Hepatocyte (in vitro differentiated cells): Measurements from ENCODE around the gene CBLB. TPM values are rescaled to one million over a fixed set of nuclear protein-coding genes. Genes with fewer than 3 reads are reported as not detected.

ENCODE experiments used
- DNase-seq: peaks from one replicate; pipeline ENCODE4 v3.0.0-alpha.2; 2016; ENCODE audit warnings: low spot score
- H2AFZ ChIP-seq: fragments of 200-600 bp; sonication (generic); 2 replicates; pipeline ENCODE4 v1.6.0; 2016; ENCODE audit warnings: antibody characterized with exemption, mild to moderate bottlenecking
- H3K27ac ChIP-seq: fragments of 200-600 bp; sonication (generic); 2 replicates; pipeline ENCODE4 v1.5.1; 2016; ENCODE audit warnings: mild to moderate bottlenecking
- H3K27me3 ChIP-seq: fragments of 200-600 bp; sonication (generic); 2 replicates; pipeline ENCODE4 v1.6.1; 2016
- H3K36me3 ChIP-seq: fragments of 200-600 bp; sonication (generic); replicated peaks from 2 replicates; pipeline ENCODE4 v1.5.1; 2016; ENCODE audit warnings: low read depth; ENCODE audit not compliant: insufficient read depth
- H3K4me1 ChIP-seq: fragments of 200-600 bp; sonication (generic); 2 replicates; pipeline ENCODE4 v1.5.1; 2016; ENCODE audit warnings: mild to moderate bottlenecking, moderate library complexity; ENCODE audit not compliant: insufficient read depth
- H3K4me2 ChIP-seq: fragments of 200-600 bp; sonication (generic); 2 replicates; pipeline ENCODE4 v1.6.0; 2016
- H3K4me3 ChIP-seq: fragments of 200-600 bp; sonication (generic); 2 replicates; pipeline ENCODE4 v1.5.1; 2016; ENCODE audit warnings: mild to moderate bottlenecking
- H3K79me2 ChIP-seq: fragments of 200-600 bp; sonication (generic); 2 replicates; pipeline ENCODE4 v1.6.0; 2017; ENCODE audit warnings: mild to moderate bottlenecking
- H3K9me2 ChIP-seq: fragments of 200-600 bp; sonication (generic); replicated peaks from 2 replicates; pipeline ENCODE4 v1.6.0; 2017; ENCODE audit warnings: mild to moderate bottlenecking; ENCODE audit not compliant: insufficient read depth
- H3K9me3 ChIP-seq: fragments of 200-600 bp; sonication (generic); 2 replicates; pipeline ENCODE4 v1.5.1; 2016; ENCODE audit warnings: low read depth, mild to moderate bottlenecking
- H4K20me1 ChIP-seq: fragments of 200-600 bp; sonication (generic); 2 replicates; pipeline ENCODE4 v1.6.0; 2016; ENCODE audit warnings: mild to moderate bottlenecking; ENCODE audit not compliant: insufficient read depth, poor library complexity, severe bottlenecking
- EZH2 ChIP-seq: fragments of 200-600 bp; sonication (generic); IDR thresholded peaks from 2 replicates; pipeline ENCODE4 v1.6.1; 2016; ENCODE audit warnings: antibody characterized with exemption, mild to moderate bottlenecking, borderline replicate concordance
- EZH2phosphoT487 ChIP-seq: fragments of 200-600 bp; sonication (generic); IDR thresholded peaks from one replicate; pipeline ENCODE4 v1.6.1; 2018; ENCODE audit warnings: antibody characterized with exemption, mild to moderate bottlenecking, low read depth, moderate library complexity; ENCODE audit not compliant: unreplicated experiment, severe bottlenecking
- WGBS: methylation state at CpG from one replicate; pipeline ENCODE4 v1.1.6; 2016; ENCODE audit warnings: low lambda C conversion rate; ENCODE audit errors: missing lambda C conversion rate; 5-methylcytosine and 5-hydroxymethylcytosine counted together
- polyA plus RNA-seq: library from polyadenylated mRNA; unstranded; fragments of >200 nt; fragmentation: Nextera tagmentation; extraction: Ambion mirVana; gene quantifications from 2 replicates; pipeline ENCODE4 v1.2.1, GENCODE V29; 2016
- total RNA-seq: library from RNA; depleted of rRNA; stranded (reverse); fragments of >200 nt; gene quantifications from 2 replicates; pipeline ENCODE4 v1.2.3, GENCODE V29; 2014
- TF ChIP-seq, protein P1 (sequence below): fragments of 200-600 bp; sonication (generic); IDR thresholded peaks from 2 replicates; pipeline ENCODE4 v1.5.1; 2016; ENCODE audit warnings: antibody characterized with exemption, mild to moderate bottlenecking; ENCODE audit not compliant: poor library complexity

The CBLB gene
- total and polyA plus RNA-seq, 2 experiments from 2014 or later: 22.6 to 56.0 TPM

DNA sequence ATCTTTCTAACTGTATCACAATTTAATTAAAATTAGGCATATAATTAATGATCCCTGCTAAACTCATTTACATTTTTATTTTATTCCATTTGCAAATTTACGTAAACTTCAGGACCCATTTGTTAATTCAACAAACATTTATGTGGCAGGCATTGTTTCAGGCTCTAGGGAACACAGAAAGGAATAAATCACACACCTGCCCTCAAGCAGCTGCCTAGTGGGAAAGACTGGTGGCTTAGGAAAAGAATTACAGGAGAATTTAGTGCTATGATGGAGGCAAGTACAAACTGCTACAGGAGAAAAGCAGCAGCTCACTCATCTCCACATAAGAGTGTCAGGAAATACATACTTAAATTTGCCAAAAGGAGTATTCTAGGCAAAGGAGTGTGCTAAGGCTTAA is 11.2 kb downstream of the CBLB start:
- no peaks in the 10 kb centered on the region for H3K9me3 ChIP-seq
- no peaks in the 10 kb centered on the region for H3K4me1 ChIP-seq
- WGBS: 97% methylated on average over 1 of the region's 1 CpG
- no peaks in the 10 kb centered on the region for H3K36me3 ChIP-seq
- no peak for TF ChIP-seq EZH2
- TF ChIP-seq EZH2phosphoT487: no peak
- TF ChIP-seq, protein P1, sequence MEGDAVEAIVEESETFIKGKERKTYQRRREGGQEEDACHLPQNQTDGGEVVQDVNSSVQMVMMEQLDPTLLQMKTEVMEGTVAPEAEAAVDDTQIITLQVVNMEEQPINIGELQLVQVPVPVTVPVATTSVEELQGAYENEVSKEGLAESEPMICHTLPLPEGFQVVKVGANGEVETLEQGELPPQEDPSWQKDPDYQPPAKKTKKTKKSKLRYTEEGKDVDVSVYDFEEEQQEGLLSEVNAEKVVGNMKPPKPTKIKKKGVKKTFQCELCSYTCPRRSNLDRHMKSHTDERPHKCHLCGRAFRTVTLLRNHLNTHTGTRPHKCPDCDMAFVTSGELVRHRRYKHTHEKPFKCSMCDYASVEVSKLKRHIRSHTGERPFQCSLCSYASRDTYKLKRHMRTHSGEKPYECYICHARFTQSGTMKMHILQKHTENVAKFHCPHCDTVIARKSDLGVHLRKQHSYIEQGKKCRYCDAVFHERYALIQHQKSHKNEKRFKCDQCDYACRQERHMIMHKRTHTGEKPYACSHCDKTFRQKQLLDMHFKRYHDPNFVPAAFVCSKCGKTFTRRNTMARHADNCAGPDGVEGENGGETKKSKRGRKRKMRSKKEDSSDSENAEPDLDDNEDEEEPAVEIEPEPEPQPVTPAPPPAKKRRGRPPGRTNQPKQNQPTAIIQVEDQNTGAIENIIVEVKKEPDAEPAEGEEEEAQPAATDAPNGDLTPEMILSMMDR: no peak
- H3K4me2 ChIP-seq: no peak overlapping the region
- no peak for DNase-seq
- no peak overlapping the region for H3K4me3 ChIP-seq
- H3K9me2 ChIP-seq: no peaks in the 10 kb centered on the region
- peaks cover 9% of the 10 kb centered on the region for H4K20me1 ChIP-seq
- no peak overlapping the region for H2AFZ ChIP-seq
- H3K79me2 ChIP-seq: peaks cover 92% of the 10 kb centered on the region
- H3K27me3 ChIP-seq: no peaks in the 10 kb centered on the region
- H3K27ac ChIP-seq: no peak overlapping the region

DNA sequence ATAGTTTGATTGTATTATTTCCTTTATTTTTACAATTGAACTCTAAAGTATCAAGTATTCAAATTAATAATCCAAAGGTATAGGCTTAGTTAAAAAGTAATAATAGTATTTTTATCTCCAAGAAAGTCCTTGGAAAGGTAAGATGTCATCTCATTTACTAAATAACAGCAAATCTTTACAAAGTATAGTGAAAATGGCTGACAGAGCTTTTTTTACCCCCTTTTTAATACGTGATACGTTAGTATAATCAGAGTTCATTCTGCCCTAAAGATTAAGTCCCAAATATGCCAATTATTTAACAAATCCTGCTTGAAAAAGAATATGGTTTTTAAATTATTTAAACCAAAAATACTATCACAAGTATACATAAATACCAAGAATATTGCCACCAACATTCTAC is 12.2 kb downstream of the CBLB start:
- Histone ChIP-seq H3K9me3 (no peaks in the 10 kb centered on the region), H3K4me3 (no peak overlapping the region), H3K27ac (no peak overlapping the region), H2AFZ (no peak overlapping the region), H3K36me3 (no peaks in the 10 kb centered on the region), H3K4me2 (no peak overlapping the region), H3K4me1 (no peaks in the 10 kb centered on the region), H3K27me3 (no peaks in the 10 kb centered on the region), H3K9me2 (no peaks in the 10 kb centered on the region), H4K20me1 (peaks cover 7% of the 10 kb centered on the region), H3K79me2 (peaks cover 82% of the 10 kb centered on the region)
- TF ChIP-seq EZH2phosphoT487 (no peak), EZH2 (no peak)
- TF ChIP-seq, protein P1: no peak
- no peak for DNase-seq
- WGBS: 95% methylated on average over 2 of the region's 2 CpGs

GRCh38 chr3:105853801-105854432 is 14.9 kb downstream of the CBLB start:
- Histone ChIP-seq H3K36me3 (peaks cover 5% of the 10 kb centered on the region), H3K27ac (no peak overlapping the region), H3K4me3 (no peak overlapping the region), H3K79me2 (peaks cover 70% of the 10 kb centered on the region), H3K4me1 (no peaks in the 10 kb centered on the region), H3K9me3 (no peaks in the 10 kb centered on the region), H3K4me2 (no peak overlapping the region), H3K9me2 (no peaks in the 10 kb centered on the region), H4K20me1 (peaks cover 11% of the 10 kb centered on the region), H3K27me3 (no peaks in the 10 kb centered on the region), H2AFZ (no peak overlapping the region)
- 98% methylated on average over 7 of the region's 7 CpGs for WGBS
- TF ChIP-seq EZH2 (no peak), EZH2phosphoT487 (no peak)
- TF ChIP-seq, protein P1: no peak
- no peak for DNase-seq
